Measurements from ENCODE around the gene GRAP.
"Not testable (repeated sequence)": the region's sequence is repeated elsewhere in the genome, so short reads cannot be mapped to it uniquely, and the experiment has no call there.

DNA sequence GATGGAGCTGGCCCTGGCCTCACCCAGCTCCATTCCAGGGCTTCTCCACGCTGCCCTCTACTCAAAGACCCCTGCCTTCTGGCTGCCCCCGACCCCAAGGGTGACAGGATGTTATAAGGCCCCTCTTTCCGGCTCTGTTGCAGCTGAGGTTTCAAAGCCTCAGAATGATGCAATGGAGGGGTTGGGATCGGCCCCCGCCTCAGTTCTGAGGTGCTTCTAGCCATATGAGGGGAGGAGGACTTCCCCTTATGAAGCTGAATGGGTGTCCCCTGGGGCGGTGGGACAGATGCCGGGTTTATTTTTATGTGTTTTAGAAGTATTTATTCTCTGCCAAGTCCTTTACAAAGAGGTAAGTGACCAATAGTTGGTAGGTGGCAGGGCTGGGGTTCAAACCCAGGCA, 2.1 kb upstream of the GRAP start:
- TF ChIP-seq CTCF (IDR thresholded peaks at IDR 0.05 in 2 of 3, conservative IDR thresholded peaks at IDR 0.05 in 1 of 3; ENCODE audit: insufficient read depth in 2 of 3, low read depth in 1 of 3, low read length in 3 of 3); ELF4 (CRISPR knock-in tag; IDR thresholded peaks at IDR 0.05); FOXM1 (IDR thresholded peaks at IDR 0.05; ENCODE audit: low read depth); FOXM1 (CRISPR knock-in tag; IDR thresholded peaks at IDR 0.05; ENCODE audit: low read depth); CBX5 (IDR thresholded peaks at IDR 0.05; ENCODE audit: borderline replicate concordance, low read depth); E2F8 (IDR thresholded peaks at IDR 0.05; ENCODE audit: low read depth, partially characterized antibody); NR0B1 (IDR thresholded peaks at IDR 0.05; ENCODE audit: partially characterized antibody); RERE (CRISPR knock-in tag; IDR thresholded peaks at IDR 0.05; ENCODE audit: borderline replicate concordance); EP300 (IDR thresholded peaks at IDR 0.05; ENCODE audit: low read length): not testable (repeated sequence)
- TF ChIP-seq, protein P1, sequence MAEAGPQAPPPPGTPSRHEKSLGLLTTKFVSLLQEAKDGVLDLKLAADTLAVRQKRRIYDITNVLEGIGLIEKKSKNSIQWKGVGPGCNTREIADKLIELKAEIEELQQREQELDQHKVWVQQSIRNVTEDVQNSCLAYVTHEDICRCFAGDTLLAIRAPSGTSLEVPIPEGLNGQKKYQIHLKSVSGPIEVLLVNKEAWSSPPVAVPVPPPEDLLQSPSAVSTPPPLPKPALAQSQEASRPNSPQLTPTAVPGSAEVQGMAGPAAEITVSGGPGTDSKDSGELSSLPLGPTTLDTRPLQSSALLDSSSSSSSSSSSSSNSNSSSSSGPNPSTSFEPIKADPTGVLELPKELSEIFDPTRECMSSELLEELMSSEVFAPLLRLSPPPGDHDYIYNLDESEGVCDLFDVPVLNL (CRISPR knock-in tag; IDR thresholded peaks at IDR 0.05; ENCODE audit: low read depth): not testable (repeated sequence)
- TF ChIP-seq, protein P2, sequence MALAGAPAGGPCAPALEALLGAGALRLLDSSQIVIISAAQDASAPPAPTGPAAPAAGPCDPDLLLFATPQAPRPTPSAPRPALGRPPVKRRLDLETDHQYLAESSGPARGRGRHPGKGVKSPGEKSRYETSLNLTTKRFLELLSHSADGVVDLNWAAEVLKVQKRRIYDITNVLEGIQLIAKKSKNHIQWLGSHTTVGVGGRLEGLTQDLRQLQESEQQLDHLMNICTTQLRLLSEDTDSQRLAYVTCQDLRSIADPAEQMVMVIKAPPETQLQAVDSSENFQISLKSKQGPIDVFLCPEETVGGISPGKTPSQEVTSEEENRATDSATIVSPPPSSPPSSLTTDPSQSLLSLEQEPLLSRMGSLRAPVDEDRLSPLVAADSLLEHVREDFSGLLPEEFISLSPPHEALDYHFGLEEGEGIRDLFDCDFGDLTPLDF (CRISPR knock-in tag; IDR thresholded peaks at IDR 0.05): not testable (repeated sequence)

All from K562 (cell line).